Keratinocyte (primary cell): ENCODE results near the gene SMURF2. TPM values are rescaled to one million over a fixed set of nuclear protein-coding genes. Genes with fewer than 3 reads are reported as not detected.
"Not testable (repeated sequence)": the region's sequence is repeated elsewhere in the genome, so short reads cannot be mapped to it uniquely, and the experiment has no call there.

Experiments used
- DNase-seq: peaks from one replicate; pipeline ENCODE4 v3.0.0-alpha.2; 2011; ENCODE audit warnings: low read depth, missing footprints, low spot score
- FAIRE-seq: peaks from 2 replicates; lab custom pipeline; 2011; peaks lifted over from hg19 to GRCh38; lab: Jason Lieb, UNC
- H2AFZ ChIP-seq: 2 replicates; pipeline ENCODE4 v1.6.0; 2012; ENCODE audit warnings: low read length, control low read depth, inconsistent platforms; ENCODE audit not compliant: control insufficient read depth
- H3K27ac ChIP-seq: 2 replicates; pipeline ENCODE4 v1.5.1; 2011; ENCODE audit warnings: low read length; ENCODE audit not compliant: control insufficient read depth, insufficient read depth
- H3K27me3 ChIP-seq: 3 replicates; pipeline ENCODE4 v1.6.0; 2011; ENCODE audit warnings: low read length; ENCODE audit not compliant: control insufficient read depth, insufficient read depth; ENCODE audit errors: extremely low read depth
- H3K36me3 ChIP-seq, 2 experiments: 2 replicates in 1 of 2; 3 replicates in 1 of 2; pipeline ENCODE4 v1.5.1; 2011; ENCODE audit warnings: low read length in 2 of 2, mild to moderate bottlenecking in 1 of 2; ENCODE audit not compliant: control insufficient read depth in 2 of 2, insufficient read depth in 2 of 2; ENCODE audit errors: extremely low read depth in 1 of 2
- H3K4me1 ChIP-seq: 3 replicates; pipeline ENCODE4 v1.5.1; 2011; ENCODE audit warnings: low read length; ENCODE audit not compliant: control insufficient read depth, insufficient read depth; ENCODE audit errors: extremely low read depth
- H3K4me2 ChIP-seq: 3 replicates; pipeline ENCODE4 v1.6.0; 2011; ENCODE audit warnings: low read depth, low read length; ENCODE audit not compliant: control insufficient read depth, insufficient read depth; ENCODE audit errors: extremely low read depth
- H3K4me3 ChIP-seq, 3 experiments: fragments of 200-600 bp in 1 of 3; sonication (generic) in 1 of 3; 2 replicates in 2 of 3; 3 replicates in 1 of 3; pipeline ENCODE4 v1.5.1; 2011 to 2016; ENCODE audit warnings: low read length in 3 of 3, mild to moderate bottlenecking in 3 of 3, control low read depth in 2 of 3, inconsistent platforms in 1 of 3, low read depth in 1 of 3, mixed read lengths in 1 of 3, mixed run types in 1 of 3, moderate library complexity in 1 of 3; ENCODE audit not compliant: control insufficient read depth in 2 of 3, insufficient read depth in 2 of 3; ENCODE audit errors: extremely low read depth in 1 of 3
- H3K79me2 ChIP-seq: 2 replicates; pipeline ENCODE4 v1.6.0; 2012; ENCODE audit warnings: low read length; ENCODE audit not compliant: control insufficient read depth, insufficient read depth
- H3K9ac ChIP-seq: 3 replicates; pipeline ENCODE4 v1.6.0; 2011; ENCODE audit warnings: low read length; ENCODE audit not compliant: control insufficient read depth, insufficient read depth; ENCODE audit errors: extremely low read depth
- H3K9me1 ChIP-seq: 3 replicates; pipeline ENCODE4 v1.6.0; 2011; ENCODE audit warnings: low read length; ENCODE audit not compliant: control insufficient read depth, insufficient read depth; ENCODE audit errors: extremely low read depth
- H3K9me3 ChIP-seq: 2 replicates; pipeline ENCODE4 v1.5.1; 2012; ENCODE audit warnings: low read depth, low read length; ENCODE audit not compliant: control insufficient read depth
- H4K20me1 ChIP-seq: 3 replicates; pipeline ENCODE4 v1.6.0; 2011; ENCODE audit warnings: low read length; ENCODE audit not compliant: control insufficient read depth, insufficient read depth; ENCODE audit errors: extremely low read depth
- dilution Hi-C: fragments of 300-500 bp; cut with MboI; formaldehyde crosslinking; loops from one replicate; pipeline ENCODE4 v1.7.0; 2020; ENCODE audit warnings: low sequenced_read_pairs; ENCODE audit not compliant: extremely low pct_ligation_motif_present
- polyA plus RNA-seq, 5 experiments: library from polyadenylated mRNA; depleted of rRNA in 3 of 5; stranded (reverse) in 3 of 5; stranded (forward) in 1 of 5; unstranded in 1 of 5; fragments of >200 nt; gene quantifications; 1 replicate in 1 of 5; 2 replicates in 3 of 5; 3 replicates in 1 of 5; pipeline versions ENCODE4 v1.2.1 to v1.2.3, GENCODE V29; 2011 to 2012; ENCODE audit warnings: missing spikeins in 2 of 5, low read depth in 1 of 5, low replicate concordance in 1 of 5

Gene SMURF2
- polyA plus RNA-seq, 1 donor (not counting 4 experiments of a cell fraction or from before 2014, with no cell fraction given): 128 TPM

DNA sequence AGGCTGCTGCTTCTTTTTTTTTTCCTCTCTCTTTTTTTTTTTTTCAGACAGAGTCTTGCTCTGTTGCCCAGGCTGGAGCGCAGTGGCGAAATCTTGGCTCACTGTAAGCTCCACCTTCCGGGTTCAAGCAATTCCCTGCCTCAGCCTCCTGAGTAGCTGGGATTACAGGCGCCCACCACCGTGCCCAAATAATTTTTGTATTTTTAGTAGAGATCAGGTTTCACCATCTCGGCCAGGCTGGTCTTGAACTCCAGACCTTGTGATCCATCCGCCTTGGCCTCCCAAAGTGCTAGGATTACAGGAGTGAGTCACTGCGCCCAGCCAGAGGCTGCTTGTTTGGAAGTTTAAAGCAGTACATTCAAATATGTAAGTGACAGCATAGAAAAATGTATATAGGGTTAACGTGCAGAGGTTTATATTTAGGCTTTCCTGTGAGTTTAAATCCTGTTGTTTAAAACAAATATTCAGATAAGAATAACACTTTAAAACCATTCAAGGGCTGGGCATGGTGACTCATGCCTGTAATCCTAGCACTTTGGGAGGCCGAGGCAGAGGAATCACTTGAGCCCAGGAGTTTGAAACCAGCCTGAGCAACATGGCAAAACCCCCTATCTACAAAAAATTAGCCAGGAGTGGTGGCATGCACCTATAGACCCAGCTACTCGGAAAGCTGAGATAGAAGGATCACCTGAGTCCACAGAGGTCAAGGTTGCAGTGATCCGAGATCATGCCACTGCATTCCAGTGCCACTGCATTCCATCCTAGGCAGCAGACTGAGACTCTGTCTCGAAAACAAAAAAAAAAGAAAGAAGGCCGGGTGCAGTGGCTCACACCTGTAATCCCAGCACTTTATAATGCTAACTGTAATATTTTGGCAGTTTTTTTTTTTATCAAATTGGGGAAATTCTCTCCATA, 6.0 kb upstream of the SMURF2 start:
- H4K20me1 ChIP-seq, H3K4me3 ChIP-seq, H3K9ac ChIP-seq, H3K27me3 ChIP-seq, H3K79me2 ChIP-seq, H3K9me1 ChIP-seq, FAIRE-seq, H3K9me3 ChIP-seq, DNase-seq, H3K36me3 ChIP-seq, dilution Hi-C loops, H3K27ac ChIP-seq: not testable (repeated sequence)
- Histone ChIP-seq H3K4me1 (peaks cover 32% of the 10 kb centered on the region), H3K4me2 (peak overlapping the region; percentile 37), H2AFZ (peak overlapping the region; percentile 39)

DNA sequence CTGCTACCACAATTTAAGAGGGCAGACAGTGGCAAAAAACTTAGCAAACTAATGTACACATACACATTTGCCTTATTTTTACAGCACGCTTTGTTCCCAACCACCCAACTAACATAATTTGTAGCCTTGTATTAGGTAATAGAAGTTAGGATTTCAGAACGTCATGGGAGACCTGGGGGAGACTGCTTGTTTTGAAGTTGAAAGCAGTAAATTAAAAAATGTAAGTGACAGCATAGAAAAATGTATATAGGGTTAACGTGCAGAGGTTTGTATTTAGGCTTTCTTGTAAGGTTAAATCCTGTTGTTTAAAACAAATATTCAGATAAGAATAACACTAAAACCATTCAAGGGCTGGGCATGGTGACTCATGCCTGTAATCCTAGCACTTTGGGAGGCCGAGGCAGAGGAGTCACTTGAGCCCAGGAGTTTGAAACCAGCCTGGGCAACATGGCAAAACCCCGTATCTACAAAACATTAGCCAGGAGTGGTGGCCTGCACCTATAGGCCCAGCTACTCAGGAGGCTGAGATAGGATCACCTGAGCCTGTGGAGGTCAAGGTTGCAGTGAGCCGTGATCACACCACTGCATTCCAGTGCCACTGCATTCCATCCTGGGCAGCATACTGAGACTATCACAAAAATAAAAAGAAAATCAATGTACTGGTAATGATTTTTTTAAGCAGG, 2.3 kb upstream of the SMURF2 start:
- H4K20me1 ChIP-seq, H3K9me3 ChIP-seq, H3K36me3 ChIP-seq, H3K27me3 ChIP-seq, dilution Hi-C loops, DNase-seq, H3K4me2 ChIP-seq, FAIRE-seq, H3K9me1 ChIP-seq: not testable (repeated sequence)
- Histone ChIP-seq H3K9ac (peak overlapping the region; percentile 22), H3K4me3 (peak overlapping the region in 1 of 3 experiments; percentile 7), H3K79me2 (peaks cover 36% of the 10 kb centered on the region), H3K4me1 (peaks cover 33% of the 10 kb centered on the region), H3K27ac (peak overlapping the region; percentile 58), H2AFZ (peak overlapping the region; percentile 56)

DNA sequence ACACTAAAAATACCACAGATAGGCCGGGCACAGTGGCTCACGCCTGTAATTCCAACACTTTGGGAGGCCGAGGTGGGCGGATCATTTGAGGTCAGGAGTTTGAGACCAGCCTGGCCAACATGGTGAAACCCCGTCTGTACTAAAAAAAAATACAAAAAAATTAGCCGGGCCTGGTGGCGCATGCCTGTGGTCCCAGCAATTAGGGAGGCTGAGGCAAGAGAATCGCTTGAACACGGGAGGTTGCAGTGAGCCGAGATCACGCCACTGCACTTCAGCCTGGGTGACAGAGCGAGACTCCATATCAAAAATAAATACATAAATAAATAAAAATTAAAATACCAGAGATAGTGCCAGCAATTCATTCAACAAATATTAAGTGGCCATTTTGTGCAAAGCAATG, 1.7 kb upstream of the SMURF2 start:
- peaks cover 41% of the 10 kb centered on the region for H3K79me2 ChIP-seq
- H3K4me2 ChIP-seq, H3K4me3 ChIP-seq, H3K9ac ChIP-seq, H3K27me3 ChIP-seq, H3K9me3 ChIP-seq, H2AFZ ChIP-seq, DNase-seq, dilution Hi-C loops, H3K9me1 ChIP-seq, H3K27ac ChIP-seq, FAIRE-seq, H3K36me3 ChIP-seq, H4K20me1 ChIP-seq: not testable (repeated sequence)
- peaks cover 33% of the 10 kb centered on the region for H3K4me1 ChIP-seq
